SK-N-SH (cell line): ENCODE data around the gene RGS7BP. TPM values are rescaled to one million over a fixed set of nuclear protein-coding genes. Genes with fewer than 3 reads are reported as not detected.

Source experiments
- CTCF ChIA-PET: fragments of 300-600, 350-600 bp; formaldehyde crosslinking; extraction: SDS; loops from one replicate; lab custom pipeline; 2021; lab: Yijun Ruan, JAX
- POLR2A ChIA-PET: fragments of 350-600 bp; sonication (Branson Sonifier 250); formaldehyde crosslinking; extraction: SDS; loops from one replicate; lab custom pipeline; 2020; ENCODE audit warnings: antibody characterized with exemption, inconsistent platforms; lab: Yijun Ruan, JAX
- DNase-seq: peaks from one replicate; pipeline ENCODE4 v3.0.0; 2012
- H2AFZ ChIP-seq: fragments of 200-600 bp; sonication (generic); 2 replicates; pipeline ENCODE4 v1.8.1; 2016; ENCODE audit warnings: antibody characterized with exemption, mild to moderate bottlenecking, low read depth
- H3F3A ChIP-seq: fragments of 200-600 bp; sonication (generic); replicated peaks from 2 replicates; pipeline ENCODE3; 2016; ENCODE audit warnings: antibody characterized with exemption, mild to moderate bottlenecking; ENCODE audit not compliant: insufficient read depth
- H3K27ac ChIP-seq, 2 experiments: fragments of 200-500 bp in 1 of 2; fragments of 200-600 bp in 1 of 2; sonication (Bioruptor generic) in 1 of 2; sonication (generic), shearing (Covaris generic) in 1 of 2; 2 replicates each; pipeline versions ENCODE4 v1.5.1 to v1.6.1; 2014 to 2016; ENCODE audit warnings: low read depth in 2 of 2, inconsistent platforms in 1 of 2, low read length in 1 of 2, mild to moderate bottlenecking in 1 of 2, mixed read lengths in 1 of 2
- H3K27me3 ChIP-seq: fragments of 200-600 bp; sonication (generic), shearing (Covaris generic); 2 replicates; pipeline ENCODE4 v1.6.1; 2016; ENCODE audit warnings: mixed run types; ENCODE audit not compliant: insufficient read depth
- H3K36me3 ChIP-seq, 2 experiments: fragments of 200-500 bp in 1 of 2; fragments of 200-600 bp in 1 of 2; sonication (Bioruptor generic) in 1 of 2; sonication (generic) in 1 of 2; replicated peaks in 1 of 2; 2 replicates each; pipeline versions ENCODE3 to v1.5.1; 2014 to 2016; ENCODE audit warnings: low read length in 1 of 2, mild to moderate bottlenecking in 1 of 2; ENCODE audit not compliant: insufficient read depth in 2 of 2, control insufficient read depth in 1 of 2
- H3K4me1 ChIP-seq, 2 experiments: fragments of 200-500 bp in 1 of 2; fragments of 200-600 bp in 1 of 2; sonication (Bioruptor generic) in 1 of 2; sonication (generic), shearing (Covaris generic) in 1 of 2; 2 replicates each; pipeline versions ENCODE4 v1.5.1 to v1.6.1; 2014 to 2016; ENCODE audit warnings: low read depth in 1 of 2, low read length in 1 of 2, mixed run types in 1 of 2; ENCODE audit not compliant: insufficient read depth in 2 of 2, control insufficient read depth in 1 of 2
- H3K4me2 ChIP-seq: fragments of 200-600 bp; sonication (generic), shearing (Covaris generic); 2 replicates; pipeline ENCODE4 v1.6.1; 2017; ENCODE audit warnings: mixed run types
- H3K4me3 ChIP-seq, 2 experiments: fragments of 200-500 bp in 1 of 2; fragments of 200-600 bp in 1 of 2; sonication (Bioruptor generic) in 1 of 2; sonication (generic), shearing (Covaris generic) in 1 of 2; 2 replicates each; pipeline versions ENCODE4 v1.5.1 to v1.8.1; 2014 to 2016; ENCODE audit warnings: low read depth in 2 of 2, inconsistent platforms in 1 of 2, low read length in 1 of 2, mild to moderate bottlenecking in 1 of 2, mixed read lengths in 1 of 2, moderate library complexity in 1 of 2
- H3K79me2 ChIP-seq: fragments of 200-600 bp; sonication (generic); 2 replicates; pipeline ENCODE4 v1.8.1; 2017; ENCODE audit warnings: mild to moderate bottlenecking; ENCODE audit not compliant: insufficient read depth
- H3K9ac ChIP-seq: fragments of 200-600 bp; sonication (generic); 2 replicates; pipeline ENCODE4 v1.6.1; 2017; ENCODE audit warnings: mixed run types
- H3K9me2 ChIP-seq: fragments of 200-600 bp; sonication (generic); 2 replicates; pipeline ENCODE4 v1.6.1; 2017; ENCODE audit warnings: mixed run types
- H3K9me3 ChIP-seq: fragments of 200-600 bp; sonication (generic); 2 replicates; pipeline ENCODE4 v1.6.1; 2017; ENCODE audit warnings: mixed run types, mild to moderate bottlenecking, moderate library complexity
- H4K20me1 ChIP-seq: fragments of 200-600 bp; sonication (generic); 2 replicates; pipeline ENCODE4 v1.6.1; 2017; ENCODE audit warnings: mild to moderate bottlenecking, mixed run types; ENCODE audit not compliant: insufficient read depth
- CHD2 ChIP-seq: fragments of 150-350 bp; IDR thresholded peaks from 2 replicates; pipeline ENCODE4 v1.6.1; 2018; ENCODE audit warnings: low read length; ENCODE audit not compliant: partially characterized antibody
- CTCF ChIP-seq: fragments of 200-600 bp; sonication (generic); IDR thresholded peaks from 2 replicates; pipeline ENCODE4 v1.6.1; 2017; ENCODE audit warnings: antibody characterized with exemption, mild to moderate bottlenecking, moderate library complexity
- ELF1 ChIP-seq: IDR thresholded peaks from 2 replicates; pipeline ENCODE4 v1.4.0; 2012
- FOSL2 ChIP-seq: IDR thresholded peaks from 2 replicates; pipeline ENCODE4 v1.4.0; 2012; ENCODE audit warnings: low read depth, mild to moderate bottlenecking, moderate library complexity, borderline replicate concordance
- GATA2 ChIP-seq: sonication (generic); formaldehyde crosslinking; IDR thresholded peaks from 2 replicates; pipeline ENCODE4 v1.5.0; 2020; ENCODE audit warnings: mild to moderate bottlenecking, missing genetic modification reagents
- MAX ChIP-seq: IDR thresholded peaks from 2 replicates; pipeline ENCODE4 v1.4.0; 2012; ENCODE audit warnings: low read depth
- MEF2A ChIP-seq: IDR thresholded peaks from 2 replicates; pipeline ENCODE4 v1.4.0; 2012; ENCODE audit warnings: low read depth, borderline replicate concordance
- MXI1 ChIP-seq: IDR thresholded peaks from 2 replicates; pipeline ENCODE4 v1.6.1; 2012; ENCODE audit warnings: mild to moderate bottlenecking, low read depth, low read length, improper control_type of control experiment
- NFIC ChIP-seq: IDR thresholded peaks from 2 replicates; pipeline ENCODE4 v1.4.0; 2012; ENCODE audit warnings: borderline replicate concordance
- NRF1 ChIP-seq: IDR thresholded peaks from 2 replicates; pipeline ENCODE4 v1.6.1; 2012; ENCODE audit warnings: low read depth, mild to moderate bottlenecking, low read length
- RCOR1 ChIP-seq: fragments of 150-350 bp; IDR thresholded peaks from 2 replicates; pipeline ENCODE4 v1.6.1; 2017; ENCODE audit warnings: antibody characterized with exemption, low read length
- REST ChIP-seq: IDR thresholded peaks from 2 replicates; pipeline ENCODE4 v1.6.1; 2012; ENCODE audit warnings: mild to moderate bottlenecking, low read depth, low read length, moderate library complexity
- RFX5 ChIP-seq: IDR thresholded peaks from 2 replicates; pipeline ENCODE4 v1.6.1; 2012; ENCODE audit warnings: mild to moderate bottlenecking, improper control_type of control experiment, low read length
- RXRA ChIP-seq: IDR thresholded peaks from 2 replicates; pipeline ENCODE4 v1.4.0; 2012; ENCODE audit warnings: low read depth, mild to moderate bottlenecking, borderline replicate concordance
- SMC3 ChIP-seq: IDR thresholded peaks from 2 replicates; pipeline ENCODE4 v1.6.1; 2012; ENCODE audit warnings: low read depth, low read length, improper control_type of control experiment
- TAF1 ChIP-seq: IDR thresholded peaks from 2 replicates; pipeline ENCODE4 v1.6.1; 2012; ENCODE audit warnings: low read depth, mild to moderate bottlenecking, low read length, moderate library complexity, borderline replicate concordance
- TEAD4 ChIP-seq: IDR thresholded peaks from 2 replicates; pipeline ENCODE4 v1.4.0; 2012; ENCODE audit warnings: mild to moderate bottlenecking, borderline replicate concordance; ENCODE audit not compliant: insufficient read depth
- USF2 ChIP-seq: fragments of 150-350 bp; IDR thresholded peaks from 2 replicates; pipeline ENCODE4 v1.6.1; 2017; ENCODE audit warnings: antibody characterized with exemption, low read length, low read depth, borderline replicate concordance
- YY1 ChIP-seq: IDR thresholded peaks from 2 replicates; pipeline ENCODE4 v1.4.0; 2012; ENCODE audit warnings: low read depth, mild to moderate bottlenecking
- WGBS: methylation state at CpG from one replicate; pipeline ENCODE4 v1.1.6; 2017; ENCODE audit warnings: low lambda C conversion rate; 5-methylcytosine and 5-hydroxymethylcytosine counted together
- polyA plus RNA-seq, 3 experiments: library from polyadenylated mRNA; depleted of rRNA; stranded (reverse); fragments of >200 nt; gene quantifications; 2 replicates each; pipeline ENCODE4 v1.2.3, GENCODE V29; 2012

The RGS7BP gene
- polyA plus RNA-seq, 1 of the 3 experiments (the other 2 are of a cell fraction) = not detected

GRCh38 chr5:64532212-64532611 is 26.4 kb downstream of the RGS7BP start:
- H3K4me3 ChIP-seq = no peak overlapping the region
- H3K9me2 ChIP-seq = no peaks in the 10 kb centered on the region
- CTCF ChIA-PET = no interaction called here
- DNase-seq = no peak
- H3F3A ChIP-seq = no peaks in the 10 kb centered on the region
- 0% methylated on average over 2 of the region's 2 CpGs for WGBS
- no peaks in the 10 kb centered on the region for H3K27me3 ChIP-seq
- no peak overlapping the region for H2AFZ ChIP-seq
- POLR2A ChIA-PET = no interaction called here
- no peaks in the 10 kb centered on the region for H3K9me3 ChIP-seq
- H3K79me2 ChIP-seq = no peaks in the 10 kb centered on the region
- no peak overlapping the region for H3K27ac ChIP-seq
- no peaks in the 10 kb centered on the region for H3K36me3 ChIP-seq
- H4K20me1 ChIP-seq = no peaks in the 10 kb centered on the region
- H3K4me1 ChIP-seq = no peaks in the 10 kb centered on the region
- no peak for TF ChIP-seq ELF1
- no peak for TF ChIP-seq TAF1
- TF ChIP-seq SMC3 = no peak
- no peak for TF ChIP-seq FOSL2
- no peak for TF ChIP-seq USF2
- no peak for TF ChIP-seq CTCF
- no peak for TF ChIP-seq RFX5
- no peak for TF ChIP-seq YY1
- no peak for TF ChIP-seq NRF1
- no peak for TF ChIP-seq MEF2A
- TF ChIP-seq MAX = no peak
- no peak for TF ChIP-seq RXRA
- no peak for TF ChIP-seq MXI1
- TF ChIP-seq REST = no peak
- TF ChIP-seq TEAD4 = no peak
- TF ChIP-seq RCOR1 = no peak
- TF ChIP-seq GATA2 (CRISPR knock-in tag) = no peak
- no peak for TF ChIP-seq NFIC
- TF ChIP-seq CHD2 = no peak
- H3K4me2 ChIP-seq = no peak overlapping the region
- no peak overlapping the region for H3K9ac ChIP-seq
